ENCODE measurements around the gene MERTK. TPM values are rescaled to one million over a fixed set of nuclear protein-coding genes. Genes with fewer than 3 reads are reported as not detected.

Gene MERTK
- total and polyA plus RNA-seq, 2 of the 13 experiments (the other 11 are each of a cell fraction or from before 2014, with no cell fraction given): 37.3 to 44.7 TPM

DNA sequence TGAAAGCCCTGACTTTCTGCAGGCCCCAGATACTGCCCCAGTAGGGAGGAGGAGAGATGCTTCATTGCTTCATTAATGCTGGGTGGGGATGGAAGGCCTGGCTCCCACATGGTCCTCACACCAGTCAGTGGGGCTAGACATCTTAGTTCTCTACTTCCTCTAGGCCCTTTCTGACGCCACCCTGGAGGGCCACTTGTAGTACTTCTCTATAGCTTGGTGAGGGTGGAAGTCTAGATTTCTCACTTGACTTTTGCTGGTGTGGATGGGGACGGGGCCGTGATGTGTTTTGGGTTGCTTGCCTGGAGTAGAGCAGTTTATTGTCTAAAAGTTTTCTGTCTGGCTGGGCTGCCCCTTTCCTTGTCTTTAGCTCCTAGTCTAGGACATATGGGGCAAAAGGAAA is 18.7 kb downstream of the MERTK start:
- no peaks in the 10 kb centered on the region for H3K27me3 ChIP-seq (ENCODE audit: control insufficient read depth in 1 of 2, insufficient read depth in 2 of 2, low read length in 2 of 2)
- intact Hi-C loops (cut with micrococcal nuclease; ENCODE audit: unreplicated experiment) (no loop called here), in situ Hi-C loops (cut with HindIII; ENCODE audit: extremely low pct_ligation_motif_present, low pct_unique_long_range_greater_than_20kb) (no loop called here)
- DNase-seq (ENCODE audit: low spot score) (no peak), ATAC-seq (no peak), FAIRE-seq (no peak)
- H2AFZ ChIP-seq (ENCODE audit: low read length): no peak overlapping the region
- BruUV-seq (replicated peaks): no TSS peak
- H3K79me2 ChIP-seq (ENCODE audit: insufficient read depth, low read length): peaks cover 86% of the 10 kb centered on the region
- 65% methylated on average over 3 of the region's 3 CpGs for WGBS (ENCODE audit: low lambda C conversion rate)
- H4K20me1 ChIP-seq (ENCODE audit: insufficient read depth, low read length): no peaks in the 10 kb centered on the region
- ChIA-PET CTCF (ENCODE audit: low intra/inter-chr PET ratio, low total read pairs) (no interaction called here), POLR2A (no interaction called here)
- no peak overlapping the region for H3K9ac ChIP-seq (ENCODE audit: insufficient read depth, low read depth, low read length)
- no peak overlapping the region for H3K4me3 ChIP-seq (replicated peaks in 1 of 3; ENCODE audit: insufficient read depth in 1 of 3, low read depth in 2 of 3, low read length in 3 of 3)
- H3K27ac ChIP-seq (ENCODE audit: extremely low read length, insufficient read depth, low read length): no peak overlapping the region
- peaks cover 53% of the 10 kb centered on the region for H3K4me1 ChIP-seq (ENCODE audit: insufficient read depth, low read length)
- no peak overlapping the region for H3K4me2 ChIP-seq (ENCODE audit: low read depth, low read length)
- no peaks in the 10 kb centered on the region for H3K9me3 ChIP-seq (ENCODE audit: low read length)
- peaks cover 5 to 15% of the 10 kb centered on the region in 2 experiments; a peak in 4 of 5 replicates for H3K36me3 ChIP-seq (replicated peaks in 1 of 2; ENCODE audit: control insufficient read depth in 1 of 2, insufficient read depth in 2 of 2, low read length in 2 of 2)
- TF ChIP-seq KLF9 (CRISPR knock-in tag; IDR thresholded peaks at IDR 0.05; ENCODE audit: low read depth) (no peak), HDAC2 (CRISPR knock-in tag; IDR thresholded peaks at IDR 0.05) (no peak), TAF1 (CRISPR knock-in tag; IDR thresholded peaks at IDR 0.05) (no peak), SOX13 (IDR thresholded peaks at IDR 0.05) (no peak), SOX13 (CRISPR knock-in tag; conservative IDR thresholded peaks at IDR 0.05 in 1 of 2, IDR thresholded peaks at IDR 0.05 in 1 of 2) (no peak), EED (CRISPR knock-in tag; IDR thresholded peaks at IDR 0.05) (no peak), GABPB1 (CRISPR knock-in tag; IDR thresholded peaks at IDR 0.05) (no peak), ZNF879 (CRISPR knock-in tag; IDR thresholded peaks at IDR 0.05) (no peak), JUN (CRISPR knock-in tag; IDR thresholded peaks at IDR 0.05) (no peak), ZNF546 (CRISPR knock-in tag; conservative IDR thresholded peaks at IDR 0.05) (no peak), SIN3A (IDR thresholded peaks at IDR 0.05; ENCODE audit: borderline replicate concordance, low read depth, low read length) (no peak), SSRP1 (CRISPR knock-in tag; IDR thresholded peaks at IDR 0.05) (no peak)
- TF ChIP-seq, protein P1, sequence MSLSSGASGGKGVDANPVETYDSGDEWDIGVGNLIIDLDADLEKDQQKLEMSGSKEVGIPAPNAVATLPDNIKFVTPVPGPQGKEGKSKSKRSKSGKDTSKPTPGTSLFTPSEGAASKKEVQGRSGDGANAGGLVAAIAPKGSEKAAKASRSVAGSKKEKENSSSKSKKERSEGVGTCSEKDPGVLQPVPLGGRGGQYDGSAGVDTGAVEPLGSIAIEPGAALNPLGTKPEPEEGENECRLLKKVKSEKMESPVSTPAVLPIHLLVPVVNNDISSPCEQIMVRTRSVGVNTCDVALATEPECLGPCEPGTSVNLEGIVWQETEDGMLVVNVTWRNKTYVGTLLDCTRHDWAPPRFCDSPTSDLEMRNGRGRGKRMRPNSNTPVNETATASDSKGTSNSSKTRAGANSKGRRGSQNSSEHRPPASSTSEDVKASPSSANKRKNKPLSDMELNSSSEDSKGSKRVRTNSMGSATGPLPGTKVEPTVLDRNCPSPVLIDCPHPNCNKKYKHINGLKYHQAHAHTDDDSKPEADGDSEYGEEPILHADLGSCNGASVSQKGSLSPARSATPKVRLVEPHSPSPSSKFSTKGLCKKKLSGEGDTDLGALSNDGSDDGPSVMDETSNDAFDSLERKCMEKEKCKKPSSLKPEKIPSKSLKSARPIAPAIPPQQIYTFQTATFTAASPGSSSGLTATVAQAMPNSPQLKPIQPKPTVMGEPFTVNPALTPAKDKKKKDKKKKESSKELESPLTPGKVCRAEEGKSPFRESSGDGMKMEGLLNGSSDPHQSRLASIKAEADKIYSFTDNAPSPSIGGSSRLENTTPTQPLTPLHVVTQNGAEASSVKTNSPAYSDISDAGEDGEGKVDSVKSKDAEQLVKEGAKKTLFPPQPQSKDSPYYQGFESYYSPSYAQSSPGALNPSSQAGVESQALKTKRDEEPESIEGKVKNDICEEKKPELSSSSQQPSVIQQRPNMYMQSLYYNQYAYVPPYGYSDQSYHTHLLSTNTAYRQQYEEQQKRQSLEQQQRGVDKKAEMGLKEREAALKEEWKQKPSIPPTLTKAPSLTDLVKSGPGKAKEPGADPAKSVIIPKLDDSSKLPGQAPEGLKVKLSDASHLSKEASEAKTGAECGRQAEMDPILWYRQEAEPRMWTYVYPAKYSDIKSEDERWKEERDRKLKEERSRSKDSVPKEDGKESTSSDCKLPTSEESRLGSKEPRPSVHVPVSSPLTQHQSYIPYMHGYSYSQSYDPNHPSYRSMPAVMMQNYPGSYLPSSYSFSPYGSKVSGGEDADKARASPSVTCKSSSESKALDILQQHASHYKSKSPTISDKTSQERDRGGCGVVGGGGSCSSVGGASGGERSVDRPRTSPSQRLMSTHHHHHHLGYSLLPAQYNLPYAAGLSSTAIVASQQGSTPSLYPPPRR (CRISPR knock-in tag; IDR thresholded peaks at IDR 0.05; ENCODE audit: borderline replicate concordance): no peak
- TF ChIP-seq, protein P2, sequence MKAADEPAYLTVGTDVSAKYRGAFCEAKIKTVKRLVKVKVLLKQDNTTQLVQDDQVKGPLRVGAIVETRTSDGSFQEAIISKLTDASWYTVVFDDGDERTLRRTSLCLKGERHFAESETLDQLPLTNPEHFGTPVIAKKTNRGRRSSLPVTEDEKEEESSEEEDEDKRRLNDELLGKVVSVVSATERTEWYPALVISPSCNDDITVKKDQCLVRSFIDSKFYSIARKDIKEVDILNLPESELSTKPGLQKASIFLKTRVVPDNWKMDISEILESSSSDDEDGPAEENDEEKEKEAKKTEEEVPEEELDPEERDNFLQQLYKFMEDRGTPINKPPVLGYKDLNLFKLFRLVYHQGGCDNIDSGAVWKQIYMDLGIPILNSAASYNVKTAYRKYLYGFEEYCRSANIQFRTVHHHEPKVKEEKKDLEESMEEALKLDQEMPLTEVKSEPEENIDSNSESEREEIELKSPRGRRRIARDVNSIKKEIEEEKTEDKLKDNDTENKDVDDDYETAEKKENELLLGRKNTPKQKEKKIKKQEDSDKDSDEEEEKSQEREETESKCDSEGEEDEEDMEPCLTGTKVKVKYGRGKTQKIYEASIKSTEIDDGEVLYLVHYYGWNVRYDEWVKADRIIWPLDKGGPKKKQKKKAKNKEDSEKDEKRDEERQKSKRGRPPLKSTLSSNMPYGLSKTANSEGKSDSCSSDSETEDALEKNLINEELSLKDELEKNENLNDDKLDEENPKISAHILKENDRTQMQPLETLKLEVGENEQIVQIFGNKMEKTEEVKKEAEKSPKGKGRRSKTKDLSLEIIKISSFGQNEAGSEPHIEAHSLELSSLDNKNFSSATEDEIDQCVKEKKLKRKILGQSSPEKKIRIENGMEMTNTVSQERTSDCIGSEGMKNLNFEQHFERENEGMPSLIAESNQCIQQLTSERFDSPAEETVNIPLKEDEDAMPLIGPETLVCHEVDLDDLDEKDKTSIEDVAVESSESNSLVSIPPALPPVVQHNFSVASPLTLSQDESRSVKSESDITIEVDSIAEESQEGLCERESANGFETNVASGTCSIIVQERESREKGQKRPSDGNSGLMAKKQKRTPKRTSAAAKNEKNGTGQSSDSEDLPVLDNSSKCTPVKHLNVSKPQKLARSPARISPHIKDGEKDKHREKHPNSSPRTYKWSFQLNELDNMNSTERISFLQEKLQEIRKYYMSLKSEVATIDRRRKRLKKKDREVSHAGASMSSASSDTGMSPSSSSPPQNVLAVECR (CRISPR knock-in tag; IDR thresholded peaks at IDR 0.05; ENCODE audit: borderline replicate concordance): no peak
